Lower leg skin (tissue), 4 donors: Measurements from ENCODE around the gene CLCNKB. TPM values are rescaled to one million over a fixed set of nuclear protein-coding genes. Genes with fewer than 3 reads are reported as not detected.

Experiments used
- DNase-seq, 2 donors: peaks; one replicate each; pipeline ENCODE4 v3.0.0-alpha.2; 2019; ENCODE audit warnings: low spot score in 2 of 2
- H3K4me3 ChIP-seq: fragments of 200-600 bp; sonication (generic); 2 replicates; pipeline ENCODE4 v1.5.1; 2017; ENCODE audit warnings: mild to moderate bottlenecking, low read depth; ENCODE audit not compliant: poor library complexity, severe bottlenecking
- POLR2A ChIP-seq, 2 donors: fragments of 450-650 bp; IDR thresholded peaks; one replicate each; pipeline ENCODE4 v1.6.1; 2016 to 2017; ENCODE audit warnings: antibody characterized with exemption in 2 of 2, mild to moderate bottlenecking in 1 of 2, moderate library complexity in 1 of 2
- WGBS, 2 donors: methylation state at CpG; one replicate each; pipeline ENCODE4 v1.1.5; 2018; 5-methylcytosine and 5-hydroxymethylcytosine counted together
- intact Hi-C: fragments of 100-400 bp; cut with DNase I; formaldehyde crosslinking; loops from one replicate; pipeline ENCODE4 v1.15.0; 2023; ENCODE audit warnings: low total_unique reads
- total RNA-seq, 4 donors: library from RNA; depleted of rRNA; stranded (reverse); fragments of >200 nt; gene quantifications; one replicate each; pipeline ENCODE4 v1.1.0, GENCODE V29; 2016
- TF ChIP-seq, protein P1 (sequence below), 3 donors: fragments of 450-650 bp; IDR thresholded peaks; one replicate each; pipeline ENCODE4 v1.5.1; 2016; ENCODE audit warnings: antibody characterized with exemption in 3 of 3, mild to moderate bottlenecking in 3 of 3, moderate library complexity in 2 of 3

Gene CLCNKB
- total RNA-seq, 4 donors from 2014 or later, result 0.26 TPM; not detected in 3

DNA sequence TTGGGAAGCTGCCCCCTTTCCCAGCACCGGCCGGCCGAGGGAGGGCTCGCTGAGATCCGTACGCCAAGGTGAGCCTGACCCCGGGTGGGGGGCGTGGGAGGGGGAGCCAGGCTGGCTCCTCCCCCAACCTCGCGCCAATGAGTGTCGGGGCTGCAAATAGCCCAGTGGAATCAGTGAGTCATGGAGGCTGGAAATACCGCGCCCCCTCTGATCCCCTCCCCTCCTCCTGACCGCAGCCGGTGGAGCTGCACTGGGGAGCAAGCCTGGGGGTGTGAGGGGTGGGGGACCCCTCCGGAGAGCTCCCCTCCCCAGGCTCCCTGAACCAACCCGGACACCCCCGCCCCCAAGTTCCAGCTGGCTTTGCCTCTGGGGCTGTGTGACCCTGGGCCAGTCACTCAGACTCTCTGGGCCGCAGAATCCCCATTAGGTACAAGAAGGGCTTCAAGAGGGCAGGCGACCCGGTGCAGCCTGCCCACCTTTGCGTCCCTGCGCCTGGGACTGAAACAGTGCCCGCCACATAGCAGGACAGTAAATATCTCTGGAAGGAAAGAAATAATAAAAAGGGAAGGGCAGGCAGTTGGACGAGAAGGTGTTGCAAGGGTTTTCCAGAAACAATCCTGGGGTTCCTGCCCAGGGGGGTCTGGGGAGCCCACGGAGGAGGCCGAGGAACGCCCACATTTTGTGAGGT lies 30.2 kb upstream of the CLCNKB start:
- intact Hi-C loops, result no loop called here
- no peak overlapping the region for H3K4me3 ChIP-seq
- DNase-seq, result peak in 1 of 2 donors; percentile 93
- TF ChIP-seq POLR2A (IDR thresholded peaks at IDR 0.05), result no peak
- TF ChIP-seq, protein P1, sequence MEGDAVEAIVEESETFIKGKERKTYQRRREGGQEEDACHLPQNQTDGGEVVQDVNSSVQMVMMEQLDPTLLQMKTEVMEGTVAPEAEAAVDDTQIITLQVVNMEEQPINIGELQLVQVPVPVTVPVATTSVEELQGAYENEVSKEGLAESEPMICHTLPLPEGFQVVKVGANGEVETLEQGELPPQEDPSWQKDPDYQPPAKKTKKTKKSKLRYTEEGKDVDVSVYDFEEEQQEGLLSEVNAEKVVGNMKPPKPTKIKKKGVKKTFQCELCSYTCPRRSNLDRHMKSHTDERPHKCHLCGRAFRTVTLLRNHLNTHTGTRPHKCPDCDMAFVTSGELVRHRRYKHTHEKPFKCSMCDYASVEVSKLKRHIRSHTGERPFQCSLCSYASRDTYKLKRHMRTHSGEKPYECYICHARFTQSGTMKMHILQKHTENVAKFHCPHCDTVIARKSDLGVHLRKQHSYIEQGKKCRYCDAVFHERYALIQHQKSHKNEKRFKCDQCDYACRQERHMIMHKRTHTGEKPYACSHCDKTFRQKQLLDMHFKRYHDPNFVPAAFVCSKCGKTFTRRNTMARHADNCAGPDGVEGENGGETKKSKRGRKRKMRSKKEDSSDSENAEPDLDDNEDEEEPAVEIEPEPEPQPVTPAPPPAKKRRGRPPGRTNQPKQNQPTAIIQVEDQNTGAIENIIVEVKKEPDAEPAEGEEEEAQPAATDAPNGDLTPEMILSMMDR (IDR thresholded peaks at IDR 0.05), result no peak
- 21 to 35% methylated on average over 18 to 23 of the region's 28 CpGs for WGBS, 2 donors

DNA sequence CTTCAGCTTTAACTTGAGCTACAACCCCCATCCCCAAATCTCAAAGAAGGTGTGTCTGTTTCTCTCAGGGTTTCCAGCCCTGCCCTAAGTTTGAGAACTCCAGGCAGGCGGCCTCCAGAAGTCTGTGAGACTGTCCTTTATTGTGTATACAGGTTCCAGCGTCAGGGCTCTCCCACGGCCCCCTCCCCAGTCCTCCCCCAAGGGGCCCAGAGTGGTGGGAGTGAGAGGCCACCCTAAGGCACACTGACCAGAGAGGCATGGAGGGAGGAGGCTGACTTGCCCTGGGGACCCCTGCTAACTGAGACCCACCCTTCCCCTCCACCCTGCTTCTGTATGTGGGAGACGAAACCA lies 29.7 kb upstream of the CLCNKB start:
- intact Hi-C loops, result no loop called here
- TF ChIP-seq POLR2A (IDR thresholded peaks at IDR 0.05), result no peak
- 62 to 73% methylated on average over 4 of the region's 4 CpGs for WGBS, 2 donors
- no peak for DNase-seq
- H3K4me3 ChIP-seq, result no peak overlapping the region

DNA sequence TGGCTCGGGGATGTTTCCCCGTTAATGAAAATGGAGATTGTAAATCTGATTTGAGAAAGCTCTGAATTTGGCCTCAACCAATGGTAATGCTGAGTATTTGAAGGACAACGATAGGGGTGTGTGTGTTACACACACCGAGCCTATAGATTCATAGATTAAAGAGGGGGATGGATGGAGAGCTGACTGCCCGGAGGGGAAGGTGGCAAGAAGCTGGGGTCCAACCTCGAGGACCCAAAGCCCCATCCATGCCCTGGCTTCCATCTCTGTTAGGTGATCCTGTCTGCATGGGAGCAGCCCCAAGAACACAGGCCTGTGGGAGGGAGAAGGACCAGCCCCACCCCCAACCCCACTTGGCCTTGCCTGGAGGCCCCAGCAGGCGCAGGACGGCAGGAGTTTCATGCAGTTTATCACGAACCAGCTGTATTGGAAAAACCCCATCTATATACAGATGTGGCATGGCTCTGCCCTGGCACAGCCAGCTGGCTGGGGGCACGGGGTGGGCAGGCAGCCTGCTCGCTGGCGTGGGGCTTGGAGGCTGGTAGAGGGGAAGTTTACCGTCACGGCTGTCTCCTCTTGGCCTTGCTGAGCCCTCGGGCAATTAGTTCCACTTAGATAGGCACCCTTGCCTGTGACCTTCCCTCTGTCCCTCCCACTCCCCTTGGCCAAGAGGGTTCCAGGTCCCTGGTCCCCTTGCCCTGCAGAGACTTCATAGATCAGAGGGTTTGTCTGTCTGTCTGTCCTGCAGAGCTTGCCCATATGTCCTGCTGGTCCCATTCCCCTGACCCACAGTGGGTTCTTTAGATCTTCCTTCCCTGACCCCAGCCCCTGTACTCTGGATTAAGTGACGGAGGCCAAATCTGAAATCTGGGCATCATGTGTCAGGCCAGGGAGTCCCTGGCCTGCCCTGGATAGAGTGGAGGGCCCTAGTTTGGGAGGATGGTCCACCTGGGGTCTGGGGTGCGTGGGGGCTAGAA lies 28.8 kb upstream of the CLCNKB start:
- WGBS, 2 donors, result 58 to 61% methylated on average over 15 to 17 of the region's 17 CpGs
- intact Hi-C loops, result no loop called here
- no peak overlapping the region for H3K4me3 ChIP-seq
- TF ChIP-seq, protein P1 (IDR thresholded peaks at IDR 0.05), result no peak
- no peak for TF ChIP-seq POLR2A (IDR thresholded peaks at IDR 0.05)
- DNase-seq, result peak in 1 of 2 donors; percentile 90

DNA sequence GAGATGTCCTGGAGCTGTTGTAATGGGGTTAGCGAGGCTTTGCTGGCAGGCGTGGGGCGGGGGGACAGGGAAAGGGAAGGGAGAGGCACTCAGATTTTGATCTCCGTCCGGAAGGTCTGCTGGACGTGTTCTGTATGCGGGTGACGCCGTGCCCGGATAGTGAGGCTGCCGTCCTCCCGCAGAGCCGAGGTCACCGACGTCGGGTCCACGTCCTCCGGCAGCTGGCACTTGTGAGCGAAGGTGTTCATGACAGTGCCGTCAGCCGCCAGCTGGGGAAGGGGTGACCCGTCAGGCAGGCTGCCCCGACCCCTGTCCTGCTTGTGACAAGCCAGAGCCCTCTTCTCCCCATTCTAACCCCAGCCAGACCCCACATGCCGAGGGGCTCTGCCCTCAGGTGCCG lies 28.1 kb upstream of the CLCNKB start:
- WGBS, 2 donors, result 92 to 95% methylated on average over 24 to 25 of the region's 25 CpGs

DNA sequence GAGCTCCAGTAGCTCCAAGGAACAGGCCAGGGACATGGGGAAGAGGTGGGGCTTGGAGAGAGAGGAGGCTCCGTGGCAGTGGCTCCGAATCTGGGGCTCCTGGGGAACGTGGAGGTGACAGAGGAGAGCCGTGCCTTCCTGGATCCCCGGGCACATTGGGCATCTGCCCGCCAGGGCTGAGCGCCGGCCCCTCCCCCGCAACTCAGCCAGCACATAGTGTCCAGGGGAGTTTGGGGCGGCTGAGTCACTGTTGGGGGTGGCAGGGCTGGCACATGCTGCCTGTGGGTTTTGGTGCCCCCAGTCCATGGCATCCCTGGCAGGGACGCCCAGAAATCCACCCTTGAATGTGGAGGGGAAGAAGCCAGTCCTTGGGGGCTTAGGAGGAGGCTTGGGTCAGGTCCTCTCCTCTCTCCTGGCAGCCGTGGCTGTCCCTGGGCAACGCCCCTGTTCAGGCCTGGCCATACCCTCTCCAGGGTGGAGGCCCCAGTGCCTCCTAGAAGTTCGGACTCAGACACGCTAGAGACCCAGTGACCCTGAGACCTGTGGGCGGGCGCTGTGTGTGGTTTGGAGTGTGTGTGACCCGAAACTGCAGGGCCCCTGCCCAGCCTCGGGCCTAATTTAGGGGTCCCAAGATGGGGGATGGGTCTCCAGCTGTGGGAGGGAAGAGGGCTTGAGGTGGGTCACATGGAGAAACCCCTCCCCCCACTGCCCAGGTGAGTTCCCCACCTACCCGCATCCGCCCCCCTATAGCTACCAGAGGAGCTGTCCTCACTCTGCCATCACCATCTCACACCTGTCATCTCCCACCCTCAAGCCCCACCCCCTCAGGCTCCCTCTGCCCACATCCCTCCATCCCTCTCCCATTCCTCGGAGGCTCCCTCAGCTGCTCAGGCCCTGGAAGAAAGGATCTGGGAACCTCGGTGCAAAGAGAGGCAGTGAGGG lies 27.4 kb upstream of the CLCNKB start:
- intact Hi-C loops, result no loop called here
- H3K4me3 ChIP-seq, result no peak overlapping the region
- WGBS, 2 donors, result 64 to 73% methylated on average over 22 to 23 of the region's 23 CpGs
- DNase-seq, result no peak
- TF ChIP-seq, protein P1 (IDR thresholded peaks at IDR 0.05), result no peak
- no peak for TF ChIP-seq POLR2A (IDR thresholded peaks at IDR 0.05)

More for the DNA sequence above, 28.1 kb upstream of the CLCNKB start:
- TF ChIP-seq, protein P1 (IDR thresholded peaks at IDR 0.05), result no peak
- no peak for TF ChIP-seq POLR2A (IDR thresholded peaks at IDR 0.05)
- no peak for DNase-seq
- intact Hi-C loops, result no loop called here
- no peak overlapping the region for H3K4me3 ChIP-seq
